Measurements from ENCODE around the gene TMPRSS4. TPM values are rescaled to one million over a fixed set of nuclear protein-coding genes. Genes with fewer than 3 reads are reported as not detected.

The TMPRSS4 gene
- total RNA-seq, 1 experiment from 2014 or later, result 1.4 TPM

DNA sequence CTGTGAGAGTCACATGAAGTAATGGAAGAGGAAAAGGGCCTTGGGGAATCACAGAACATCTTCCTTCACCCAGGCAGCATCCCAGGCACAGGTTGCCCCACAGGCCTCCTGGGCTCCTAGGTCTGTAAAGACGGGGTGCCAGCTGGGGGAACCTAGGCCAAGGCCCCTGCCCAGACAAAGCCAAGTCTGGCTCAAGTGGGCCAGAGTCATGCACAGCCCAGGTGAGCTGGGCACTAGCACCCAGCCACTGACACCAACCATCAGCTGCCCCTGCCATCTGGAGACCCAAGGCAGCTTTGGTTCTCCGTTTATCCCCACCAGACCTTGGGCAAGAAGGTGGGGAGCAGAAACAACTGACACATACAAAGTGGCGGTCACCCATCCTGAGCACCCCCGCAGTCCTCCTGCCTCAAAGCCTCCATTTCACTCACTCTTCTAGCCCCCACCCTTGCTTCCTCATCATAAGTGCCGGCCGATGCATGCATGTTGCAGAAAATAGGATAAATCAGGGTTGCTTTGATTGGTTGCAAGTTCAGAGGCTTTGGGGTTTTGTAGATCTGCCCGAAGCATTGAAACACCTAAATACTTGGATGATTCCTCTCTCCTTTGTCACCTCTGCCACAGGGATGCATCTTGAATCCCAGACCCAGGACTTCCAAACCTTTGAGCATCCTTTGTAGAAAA, 26.5 kb upstream of the TMPRSS4 start (continued):
- TF ChIP-seq, protein P1, sequence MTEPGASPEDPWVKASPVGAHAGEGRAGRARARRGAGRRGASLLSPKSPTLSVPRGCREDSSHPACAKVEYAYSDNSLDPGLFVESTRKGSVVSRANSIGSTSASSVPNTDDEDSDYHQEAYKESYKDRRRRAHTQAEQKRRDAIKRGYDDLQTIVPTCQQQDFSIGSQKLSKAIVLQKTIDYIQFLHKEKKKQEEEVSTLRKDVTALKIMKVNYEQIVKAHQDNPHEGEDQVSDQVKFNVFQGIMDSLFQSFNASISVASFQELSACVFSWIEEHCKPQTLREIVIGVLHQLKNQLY (CRISPR knock-in tag; IDR thresholded peaks at IDR 0.05), result no peak
- TF ChIP-seq ATF1 (CRISPR knock-in tag; IDR thresholded peaks at IDR 0.05) (no peak), CREM (CRISPR knock-in tag; IDR thresholded peaks at IDR 0.05) (no peak)

DNA sequence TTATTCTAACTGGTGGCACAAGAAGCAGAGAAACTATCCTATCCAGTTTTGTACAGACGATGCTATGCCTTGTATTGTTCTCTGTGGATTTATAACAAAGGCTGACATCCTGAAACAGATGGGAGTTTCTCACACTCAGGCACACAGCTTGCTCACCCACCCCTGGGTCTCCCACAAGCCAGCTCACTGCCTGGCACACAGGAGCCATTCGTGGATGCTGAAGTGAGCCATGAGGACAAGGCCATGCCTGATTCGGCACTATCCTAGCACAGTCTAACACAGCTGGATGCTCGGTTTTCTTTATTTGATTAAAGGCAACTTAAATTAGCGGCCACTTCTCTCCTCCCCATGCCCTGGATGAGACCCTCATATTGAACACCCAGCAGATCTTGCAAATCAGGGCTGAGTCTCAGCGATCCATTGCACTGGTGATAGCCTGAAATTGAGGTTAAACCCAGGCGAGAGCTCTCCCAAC, 25.7 kb upstream of the TMPRSS4 start:
- Mint-ChIP-seq H3K27ac (no peak overlapping the region), H3K9me3 (no peaks in the 10 kb centered on the region), H3K4me1 (peaks cover 3% of the 10 kb centered on the region; the same call in 1 of the 2 replicates), H3K4me3 (no peak overlapping the region), H3K36me3 (no peaks in the 10 kb centered on the region), H3K27me3 (ENCODE audit: low read depth) (no peaks in the 10 kb centered on the region)
- TF ChIP-seq RORB (CRISPR knock-in tag; IDR thresholded peaks at IDR 0.05) (no peak), CREB1 (CRISPR knock-in tag; IDR thresholded peaks at IDR 0.05) (no peak), ZNF232 (CRISPR knock-in tag; IDR thresholded peaks at IDR 0.05) (no peak), FOXK1 (CRISPR knock-in tag; IDR thresholded peaks at IDR 0.05) (no peak), TEAD1 (CRISPR knock-in tag; IDR thresholded peaks at IDR 0.05) (no peak), NR2C2 (CRISPR knock-in tag; IDR thresholded peaks at IDR 0.05) (no peak), ZBTB21 (CRISPR knock-in tag; IDR thresholded peaks at IDR 0.05; ENCODE audit: borderline replicate concordance) (no peak), E2F5 (CRISPR knock-in tag; IDR thresholded peaks at IDR 0.05) (no peak), ZNF671 (CRISPR knock-in tag; IDR thresholded peaks at IDR 0.05) (no peak), NFE2L1 (CRISPR knock-in tag; IDR thresholded peaks at IDR 0.05) (no peak), SMAD3 (CRISPR knock-in tag; IDR thresholded peaks at IDR 0.05; ENCODE audit: borderline replicate concordance) (no peak), TP53 (CRISPR knock-in tag; IDR thresholded peaks at IDR 0.05) (no peak), ETV6 (CRISPR knock-in tag; IDR thresholded peaks at IDR 0.05) (no peak), JUN (CRISPR knock-in tag; IDR thresholded peaks at IDR 0.05) (no peak), ZNF532 (CRISPR knock-in tag; IDR thresholded peaks at IDR 0.05; ENCODE audit: borderline replicate concordance) (no peak)
- TF ChIP-seq, protein P2, sequence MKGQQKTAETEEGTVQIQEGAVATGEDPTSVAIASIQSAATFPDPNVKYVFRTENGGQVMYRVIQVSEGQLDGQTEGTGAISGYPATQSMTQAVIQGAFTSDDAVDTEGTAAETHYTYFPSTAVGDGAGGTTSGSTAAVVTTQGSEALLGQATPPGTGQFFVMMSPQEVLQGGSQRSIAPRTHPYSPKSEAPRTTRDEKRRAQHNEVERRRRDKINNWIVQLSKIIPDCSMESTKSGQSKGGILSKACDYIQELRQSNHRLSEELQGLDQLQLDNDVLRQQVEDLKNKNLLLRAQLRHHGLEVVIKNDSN (CRISPR knock-in tag; IDR thresholded peaks at IDR 0.05), result no peak
- TF ChIP-seq, protein P3, sequence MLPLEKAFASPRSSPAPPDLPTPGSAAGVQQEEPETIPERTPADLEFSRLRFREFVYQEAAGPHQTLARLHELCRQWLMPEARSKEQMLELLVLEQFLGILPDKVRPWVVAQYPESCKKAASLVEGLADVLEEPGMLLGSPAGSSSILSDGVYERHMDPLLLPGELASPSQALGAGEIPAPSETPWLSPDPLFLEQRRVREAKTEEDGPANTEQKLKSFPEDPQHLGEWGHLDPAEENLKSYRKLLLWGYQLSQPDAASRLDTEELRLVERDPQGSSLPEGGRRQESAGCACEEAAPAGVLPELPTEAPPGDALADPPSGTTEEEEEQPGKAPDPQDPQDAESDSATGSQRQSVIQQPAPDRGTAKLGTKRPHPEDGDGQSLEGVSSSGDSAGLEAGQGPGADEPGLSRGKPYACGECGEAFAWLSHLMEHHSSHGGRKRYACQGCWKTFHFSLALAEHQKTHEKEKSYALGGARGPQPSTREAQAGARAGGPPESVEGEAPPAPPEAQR (CRISPR knock-in tag; IDR thresholded peaks at IDR 0.05), result no peak
- TF ChIP-seq, protein P4, sequence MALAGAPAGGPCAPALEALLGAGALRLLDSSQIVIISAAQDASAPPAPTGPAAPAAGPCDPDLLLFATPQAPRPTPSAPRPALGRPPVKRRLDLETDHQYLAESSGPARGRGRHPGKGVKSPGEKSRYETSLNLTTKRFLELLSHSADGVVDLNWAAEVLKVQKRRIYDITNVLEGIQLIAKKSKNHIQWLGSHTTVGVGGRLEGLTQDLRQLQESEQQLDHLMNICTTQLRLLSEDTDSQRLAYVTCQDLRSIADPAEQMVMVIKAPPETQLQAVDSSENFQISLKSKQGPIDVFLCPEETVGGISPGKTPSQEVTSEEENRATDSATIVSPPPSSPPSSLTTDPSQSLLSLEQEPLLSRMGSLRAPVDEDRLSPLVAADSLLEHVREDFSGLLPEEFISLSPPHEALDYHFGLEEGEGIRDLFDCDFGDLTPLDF (CRISPR knock-in tag; IDR thresholded peaks at IDR 0.05), result no peak
- TF ChIP-seq, protein P5, sequence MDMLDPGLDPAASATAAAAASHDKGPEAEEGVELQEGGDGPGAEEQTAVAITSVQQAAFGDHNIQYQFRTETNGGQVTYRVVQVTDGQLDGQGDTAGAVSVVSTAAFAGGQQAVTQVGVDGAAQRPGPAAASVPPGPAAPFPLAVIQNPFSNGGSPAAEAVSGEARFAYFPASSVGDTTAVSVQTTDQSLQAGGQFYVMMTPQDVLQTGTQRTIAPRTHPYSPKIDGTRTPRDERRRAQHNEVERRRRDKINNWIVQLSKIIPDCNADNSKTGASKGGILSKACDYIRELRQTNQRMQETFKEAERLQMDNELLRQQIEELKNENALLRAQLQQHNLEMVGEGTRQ (CRISPR knock-in tag; IDR thresholded peaks at IDR 0.05), result no peak
- TF ChIP-seq, protein P6, sequence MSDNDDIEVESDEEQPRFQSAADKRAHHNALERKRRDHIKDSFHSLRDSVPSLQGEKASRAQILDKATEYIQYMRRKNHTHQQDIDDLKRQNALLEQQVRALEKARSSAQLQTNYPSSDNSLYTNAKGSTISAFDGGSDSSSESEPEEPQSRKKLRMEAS (CRISPR knock-in tag; IDR thresholded peaks at IDR 0.05), result no peak
- ChIA-PET POLR2A (no interaction called here), CTCF (interaction anchor here (1.0 to 3.0 kb wide), 4 partner anchors 14 to 244 kb away, joined by 3 to 17 read pairs (median 10); no protein-coding TSS in a partner anchor)
- DNase-seq (ENCODE audit: low spot score), result no peak
- ATAC-seq, result no peak

Measured in WTC11 (cell line).